Urothelium cell line (cell line): Measurements from ENCODE around the gene MYO1H.
"Not testable (repeated sequence)": the region's sequence is repeated elsewhere in the genome, so short reads cannot be mapped to it uniquely, and the experiment has no call there.

Experiments
- DNase-seq: peaks from one replicate; pipeline ENCODE4 v3.0.0; 2011; ENCODE audit warnings: low spot score, mixed read lengths
- FAIRE-seq: peaks from 2 replicates; lab custom pipeline; 2011; peaks lifted over from hg19 to GRCh38; lab: Jason Lieb, UNC

Gene MYO1H, protein sequence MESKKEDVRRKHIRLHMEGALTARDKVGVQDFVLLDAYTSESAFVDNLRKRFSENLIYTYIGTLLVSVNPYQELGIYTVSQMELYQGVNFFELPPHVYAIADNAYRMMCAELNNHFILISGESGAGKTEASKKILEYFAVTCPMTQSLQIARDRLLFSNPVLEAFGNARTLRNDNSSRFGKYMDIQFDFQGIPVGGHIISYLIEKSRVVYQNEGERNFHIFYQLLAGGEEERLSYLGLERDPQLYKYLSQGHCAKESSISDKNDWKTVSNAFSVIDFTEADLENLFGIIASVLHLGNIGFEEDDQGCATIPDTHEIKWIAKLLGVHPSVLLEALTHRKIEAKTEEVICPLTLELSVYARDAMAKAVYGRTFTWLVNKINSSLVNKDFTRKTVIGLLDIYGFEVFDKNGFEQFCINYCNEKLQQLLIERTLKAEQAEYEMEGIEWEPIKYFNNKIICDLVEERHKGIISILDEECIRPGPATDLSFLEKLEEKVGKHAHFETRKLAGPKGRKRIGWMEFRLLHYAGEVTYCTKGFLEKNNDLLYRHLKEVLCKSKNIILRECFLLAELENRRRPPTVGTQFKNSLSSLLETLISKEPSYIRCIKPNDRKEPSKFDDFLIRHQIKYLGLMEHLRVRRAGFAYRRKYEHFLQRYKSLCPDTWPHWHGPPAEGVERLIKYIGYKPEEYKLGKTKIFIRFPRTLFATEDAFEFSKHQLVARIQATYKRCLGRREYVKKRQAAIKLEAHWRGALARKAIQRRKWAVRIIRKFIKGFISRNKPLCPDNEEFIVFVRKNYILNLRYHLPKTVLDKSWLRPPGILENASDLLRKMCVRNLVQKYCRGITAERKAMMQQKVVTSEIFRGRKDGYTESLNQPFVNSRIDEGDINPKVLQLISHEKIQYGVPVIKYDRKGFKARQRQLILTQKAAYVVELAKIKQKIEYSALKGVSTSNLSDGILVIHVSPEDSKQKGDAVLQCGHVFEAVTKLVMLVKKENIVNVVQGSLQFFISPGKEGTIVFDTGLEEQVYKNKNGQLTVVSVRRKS

DNA sequence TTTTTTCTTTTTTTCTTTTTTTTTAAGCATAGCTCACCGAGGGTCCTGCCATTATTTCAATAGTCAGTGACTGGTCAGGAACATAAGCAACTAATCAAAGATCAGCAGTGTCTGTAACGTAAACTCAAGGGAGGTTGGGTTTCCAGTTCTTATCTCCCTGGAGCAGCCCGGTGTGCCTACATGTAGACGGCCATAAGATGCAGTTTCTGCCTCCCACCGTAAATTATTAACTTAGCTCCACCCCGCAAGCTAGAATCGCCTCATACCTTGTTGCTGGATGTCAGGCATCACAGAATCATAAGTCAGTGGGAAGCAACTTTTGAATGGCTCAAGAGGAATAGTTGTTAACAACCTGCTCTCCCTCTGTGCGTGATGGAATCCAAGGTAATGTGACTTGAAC, at the start of gene MYO1H:
Gene MYO1H, plus strand, starts transcription at position 312 of the 400 bp plus-strand sequence. Its CDS starts 61 bp downstream, at position 373.
- DNase-seq (no peak), FAIRE-seq (no peak)

DNA sequence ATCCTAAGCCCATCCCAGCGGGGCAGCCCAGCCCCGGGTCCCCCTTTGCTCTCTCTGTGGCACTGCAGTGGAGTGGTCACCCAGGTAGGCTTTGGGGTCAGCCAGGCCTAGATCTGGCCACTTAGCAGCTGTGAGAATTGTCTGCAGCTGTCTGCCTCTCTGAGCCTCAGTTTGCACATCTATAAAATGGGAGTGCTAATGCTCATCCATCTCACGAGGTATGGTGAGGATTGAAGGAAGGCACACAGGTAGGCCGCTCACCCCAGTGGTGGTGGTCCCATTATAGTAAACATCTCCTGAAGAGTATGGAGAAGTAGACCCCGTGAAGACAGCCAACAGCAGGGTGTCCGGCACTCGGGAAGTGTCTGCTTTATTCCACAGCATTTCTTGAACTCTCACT, 47.9 kb upstream of the MYO1H start:
- no peak for FAIRE-seq

DNA sequence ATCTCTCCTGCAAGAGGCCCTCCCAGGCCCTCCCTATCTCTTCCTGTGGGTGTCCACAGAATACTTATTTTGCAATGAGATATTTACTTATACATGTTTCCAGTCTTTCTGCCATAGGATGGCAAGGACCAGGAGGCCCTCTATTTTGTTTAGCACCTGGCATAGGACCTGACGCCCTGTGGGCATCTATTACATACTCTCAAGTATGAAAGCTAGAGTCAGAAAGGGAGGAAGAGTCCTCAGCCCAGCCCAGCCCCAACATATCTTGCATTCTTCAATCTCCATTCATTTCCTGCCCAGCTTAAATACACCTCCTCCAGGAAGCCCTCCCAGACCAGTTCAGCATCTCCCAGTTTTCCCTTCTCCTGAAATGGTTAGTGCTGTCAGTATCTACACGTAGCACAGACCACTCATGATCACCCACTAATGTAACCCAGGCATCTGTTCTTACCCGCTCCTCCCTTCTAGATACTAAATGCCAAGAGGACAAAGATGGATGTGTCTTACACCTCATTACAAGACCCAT, 46.0 kb upstream of the MYO1H start:
- FAIRE-seq: no peak

More for the DNA sequence above, 47.9 kb upstream of the MYO1H start:
- no peak for DNase-seq

DNA sequence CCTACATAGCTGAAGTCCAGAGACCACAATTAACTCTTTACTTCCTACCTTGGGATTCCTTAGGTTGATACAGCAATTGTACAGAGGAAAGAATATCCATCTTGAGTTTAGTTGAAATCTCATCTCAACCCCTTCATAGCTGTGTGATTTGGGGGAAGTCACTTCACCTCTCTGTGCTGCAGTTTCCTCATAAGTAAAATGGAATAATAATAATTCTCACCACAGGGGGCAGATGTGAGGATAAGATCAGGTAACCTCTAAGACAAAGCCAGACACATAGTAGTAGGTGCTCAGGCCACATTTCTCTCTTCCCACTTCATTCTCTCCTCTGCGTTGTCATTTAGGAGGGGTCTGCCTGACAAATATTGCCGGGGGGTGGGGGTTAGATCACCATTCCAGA, 45.3 kb upstream of the MYO1H start:
- no peak for FAIRE-seq
- DNase-seq: no peak

More for the DNA sequence above, 46.0 kb upstream of the MYO1H start:
- no peak for DNase-seq

DNA sequence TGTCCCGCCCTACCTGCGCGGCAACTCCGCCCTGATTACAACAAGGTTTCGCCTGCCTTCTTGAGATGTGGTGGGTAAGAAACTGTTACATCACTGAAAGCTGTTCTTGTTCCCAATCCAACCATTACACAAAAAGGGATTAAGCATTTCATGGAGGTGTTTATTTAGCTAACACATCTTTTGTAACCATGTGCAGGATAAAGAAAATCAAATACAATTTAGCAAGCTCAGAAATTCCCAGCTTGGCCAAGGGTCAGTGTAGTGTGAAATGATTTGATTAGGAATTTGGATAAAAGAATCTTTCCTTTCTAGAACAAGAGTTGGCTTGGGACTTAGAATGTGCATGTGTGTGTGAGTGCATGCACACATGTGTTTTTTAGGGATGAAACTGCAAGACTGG, 44.9 kb upstream of the MYO1H start:
- no peak for DNase-seq

DNA sequence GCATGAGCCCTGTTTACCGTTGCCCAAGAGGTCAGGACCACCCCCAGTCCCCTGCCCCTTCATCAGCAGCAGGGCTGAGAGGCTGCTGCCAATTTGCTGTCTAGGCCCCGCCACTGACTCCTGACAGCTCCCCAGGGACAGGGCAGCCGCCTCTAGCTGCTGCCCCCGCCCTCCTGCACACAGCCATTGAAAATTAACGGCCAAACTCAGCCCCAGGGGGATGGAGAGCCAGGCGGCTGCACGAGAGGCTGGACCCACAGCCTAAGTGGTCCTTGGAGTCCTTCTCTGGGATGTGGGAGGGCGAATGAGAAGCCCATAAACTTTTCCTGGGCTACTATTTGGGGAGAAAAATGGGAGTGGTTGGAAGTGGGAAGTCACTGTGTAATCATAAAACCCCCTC, 43.2 kb upstream of the MYO1H start:
- DNase-seq: no peak
- FAIRE-seq: no peak

More for the DNA sequence above, 44.9 kb upstream of the MYO1H start:
- FAIRE-seq: no peak

DNA sequence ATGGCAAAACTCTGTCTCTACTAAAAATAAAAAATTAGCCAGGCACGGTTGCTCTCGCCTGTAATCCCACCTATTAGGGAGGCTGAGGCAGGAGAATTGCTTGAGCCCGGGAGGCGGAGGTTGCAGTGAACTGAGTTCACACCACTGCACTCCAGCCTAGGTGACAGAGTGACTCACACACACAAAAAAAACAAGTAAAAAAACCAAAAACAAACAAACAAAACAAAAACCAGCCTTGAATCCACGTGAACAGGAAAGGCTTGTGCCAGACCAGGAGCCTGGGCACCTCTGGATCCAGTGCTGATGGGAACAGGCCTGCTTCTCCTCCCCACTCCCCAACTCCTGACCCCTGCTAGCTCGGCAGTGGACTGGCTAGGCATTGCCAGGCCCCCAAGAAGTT, 42.2 kb upstream of the MYO1H start:
- FAIRE-seq (no peak), DNase-seq (no peak)

DNA sequence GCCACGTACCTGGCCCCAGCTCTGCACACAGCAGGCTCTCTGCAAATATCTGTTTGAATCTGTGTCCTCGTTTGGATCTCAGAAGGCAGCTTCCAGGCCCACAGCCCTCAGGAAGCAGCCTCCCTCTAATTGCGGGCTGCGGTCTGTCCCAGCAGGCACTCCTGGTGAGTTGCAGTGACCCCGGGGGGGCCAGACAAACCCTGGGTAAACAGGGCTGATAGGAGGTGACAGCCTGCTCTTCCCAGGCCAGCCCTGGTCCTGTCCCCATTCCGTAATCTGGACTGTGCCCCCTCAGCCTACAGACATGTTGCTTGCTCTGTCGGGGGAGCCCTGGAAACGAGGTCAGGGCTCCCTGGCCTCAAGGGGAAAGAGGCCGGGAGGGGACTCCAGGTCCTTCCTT, 40.6 kb upstream of the MYO1H start:
- DNase-seq: no peak
- FAIRE-seq: no peak

DNA sequence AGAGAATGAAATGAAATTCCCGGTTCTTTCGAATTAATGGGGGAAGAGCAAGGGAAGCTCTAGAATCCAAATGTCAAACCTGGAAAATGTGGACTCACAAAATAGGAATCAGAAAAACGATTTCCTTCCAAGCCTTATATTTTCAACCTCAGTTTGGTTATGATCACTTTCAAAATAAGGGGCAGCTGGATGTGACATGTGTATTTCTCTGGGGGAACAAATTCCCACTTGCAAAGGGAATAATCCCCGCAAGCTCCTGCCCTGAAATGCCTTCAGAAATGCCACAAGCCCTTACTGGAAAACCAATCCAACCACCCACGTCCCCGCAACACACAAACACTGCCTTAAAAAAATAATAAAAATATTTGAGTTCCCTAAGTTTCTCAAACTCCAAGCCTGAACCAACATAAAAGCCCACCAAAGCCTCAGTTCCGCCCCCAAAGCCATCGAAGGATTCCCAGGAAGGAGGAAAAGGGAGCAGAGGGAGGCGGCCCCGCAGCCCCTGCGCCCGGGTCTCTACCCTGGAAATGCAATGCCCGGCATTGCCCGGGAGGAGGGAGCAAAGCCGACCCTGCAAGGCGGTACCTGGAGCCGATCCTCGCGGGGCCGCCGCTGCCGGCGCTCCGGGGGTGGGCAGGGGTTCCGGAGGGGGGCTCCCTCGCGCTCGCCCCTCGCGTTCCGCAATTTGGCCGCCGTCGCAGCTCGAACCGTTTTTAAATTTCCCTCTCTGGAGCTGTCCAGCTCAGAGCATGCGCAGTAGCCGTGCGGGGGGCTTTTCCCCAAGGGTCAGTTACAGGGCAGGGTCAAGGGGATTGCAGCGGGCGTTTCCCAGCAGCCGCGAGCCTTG, 38.9 kb upstream of the MYO1H start, which contains the start of gene FOXN4:
Gene FOXN4, minus strand, starts transcription at position 751 of the 847 bp plus-strand sequence. CDS start 963 bp downstream, outside the sequence.
- peak; percentile 24 for DNase-seq
- FAIRE-seq: no peak

DNA sequence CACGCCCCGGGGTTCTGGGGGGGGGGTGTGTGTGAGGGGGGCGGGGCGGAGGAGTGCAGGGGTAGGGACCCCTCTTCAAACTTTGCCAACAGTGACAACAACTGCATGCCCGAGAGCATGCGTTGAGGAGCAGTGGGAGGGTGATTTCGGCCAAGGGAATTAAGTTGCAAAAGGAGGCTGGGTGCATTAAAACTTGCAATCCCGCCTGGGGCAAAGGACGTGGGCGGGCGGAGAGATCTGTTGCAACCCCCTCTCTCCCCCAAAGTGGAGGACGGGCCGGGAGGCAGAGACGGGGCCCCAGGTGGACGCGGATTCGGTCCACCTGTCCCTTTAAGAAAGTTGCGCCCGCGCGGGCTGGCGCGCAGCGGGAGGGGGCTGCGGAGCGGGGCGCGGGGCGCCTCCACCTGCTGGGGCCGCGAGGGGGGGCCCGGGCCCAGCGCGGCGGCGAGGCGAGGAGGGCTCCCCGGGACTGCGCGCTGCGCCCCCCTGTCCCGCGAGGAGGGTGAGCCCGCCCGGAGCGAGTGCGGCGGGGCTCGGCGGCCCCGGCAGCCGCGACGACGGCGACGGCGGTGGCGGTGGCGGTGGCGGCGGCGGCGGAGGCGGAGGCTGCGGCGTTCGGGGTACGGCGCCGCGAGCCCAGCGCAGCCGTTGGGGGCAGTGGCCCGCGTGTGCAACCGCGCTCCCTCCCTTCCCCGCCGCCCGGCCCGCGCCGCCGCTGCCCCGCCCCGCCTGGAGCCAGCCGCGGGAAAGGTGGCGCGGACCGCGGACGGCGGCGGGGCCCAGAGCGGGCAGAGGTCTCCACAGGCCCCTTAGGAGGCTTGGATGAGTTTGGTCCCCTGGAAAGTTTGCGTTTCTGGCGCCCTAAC, 38.1 kb upstream of the MYO1H start:
- FAIRE-seq: no peak
- DNase-seq: no peak

DNA sequence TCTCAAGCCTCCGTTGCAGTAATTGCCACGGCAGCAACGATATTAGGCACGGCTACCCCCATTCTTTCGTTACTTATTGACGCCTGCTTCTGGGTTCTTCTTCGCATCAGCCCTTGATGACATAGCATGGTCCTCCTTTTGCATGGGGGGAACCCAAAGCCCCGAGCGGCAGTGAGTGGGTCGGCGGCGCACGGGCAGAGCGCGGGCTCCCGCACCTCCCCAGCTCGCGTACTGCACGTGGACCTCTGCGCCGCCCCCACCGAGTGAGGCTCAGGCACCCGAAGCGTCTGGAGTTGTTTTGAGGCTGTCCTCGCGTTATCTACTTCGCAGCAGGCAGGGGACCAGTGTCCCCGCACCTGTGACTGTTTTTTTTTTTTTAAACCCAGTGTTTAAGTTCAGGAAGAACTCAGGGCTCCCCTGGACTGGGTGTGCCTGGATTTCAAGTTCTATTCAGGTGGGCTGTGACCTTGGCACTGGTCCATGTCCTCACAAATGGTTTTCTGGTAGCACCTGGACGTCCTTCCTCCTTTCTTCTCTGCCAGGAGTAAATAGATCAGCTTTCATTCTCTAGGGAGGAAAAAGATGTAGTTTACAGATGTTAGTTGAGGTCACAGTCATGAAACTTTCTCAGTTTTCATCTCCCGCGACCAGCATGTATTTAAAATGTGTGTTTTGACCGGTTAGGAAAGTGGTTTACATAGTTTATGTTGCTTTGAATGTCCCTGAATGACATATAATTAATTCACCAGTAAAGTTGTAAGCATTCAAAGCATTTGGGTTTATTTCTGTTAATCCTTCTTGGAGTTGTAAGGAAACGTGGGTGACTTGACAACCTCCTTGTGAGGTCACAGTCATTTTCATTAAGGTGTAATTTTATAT, 37.2 kb upstream of the MYO1H start:
- no peak for FAIRE-seq

DNA sequence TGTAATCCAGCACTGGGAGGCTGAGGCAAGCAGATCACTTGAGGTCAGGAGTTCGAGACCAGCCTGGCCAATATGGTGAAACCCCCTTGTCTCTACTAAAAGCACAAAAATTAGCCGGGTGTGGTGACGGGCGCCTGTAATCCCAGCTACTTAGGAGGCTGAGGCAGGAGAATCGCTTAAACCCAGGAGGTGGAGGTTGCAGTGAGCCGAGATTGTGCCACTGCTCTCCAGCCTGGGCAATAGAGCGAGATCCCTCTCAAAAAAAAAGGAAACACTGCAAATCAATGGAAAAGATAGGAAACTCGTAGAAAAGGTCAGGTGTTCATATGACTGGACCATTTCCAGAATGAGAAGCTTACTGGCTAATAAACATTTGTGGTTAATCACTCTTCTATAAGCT, 26.4 kb upstream of the MYO1H start:
- DNase-seq, FAIRE-seq: not testable (repeated sequence)

More for the DNA sequence above, 37.2 kb upstream of the MYO1H start:
- no peak for DNase-seq

DNA sequence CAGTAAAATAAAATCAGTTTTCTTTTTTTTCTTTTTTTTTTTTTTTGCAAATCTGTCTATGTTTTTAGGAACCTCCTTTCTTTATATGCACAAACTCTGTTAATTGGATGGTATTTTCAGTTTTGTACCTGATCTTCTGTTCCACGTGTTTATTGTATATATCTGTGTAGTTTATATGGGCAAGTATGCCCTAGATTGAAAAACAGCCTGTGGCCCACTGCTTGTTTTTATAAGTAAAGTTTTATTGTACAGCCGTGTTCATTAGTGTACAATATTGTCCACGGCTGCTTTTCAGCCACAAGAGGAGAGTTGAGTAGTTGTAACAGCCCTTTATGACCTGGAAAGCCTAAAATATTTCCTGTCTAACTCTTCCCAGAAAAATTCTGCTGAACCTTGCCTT, 18.7 kb upstream of the MYO1H start:
- FAIRE-seq: no peak
- no peak for DNase-seq

DNA sequence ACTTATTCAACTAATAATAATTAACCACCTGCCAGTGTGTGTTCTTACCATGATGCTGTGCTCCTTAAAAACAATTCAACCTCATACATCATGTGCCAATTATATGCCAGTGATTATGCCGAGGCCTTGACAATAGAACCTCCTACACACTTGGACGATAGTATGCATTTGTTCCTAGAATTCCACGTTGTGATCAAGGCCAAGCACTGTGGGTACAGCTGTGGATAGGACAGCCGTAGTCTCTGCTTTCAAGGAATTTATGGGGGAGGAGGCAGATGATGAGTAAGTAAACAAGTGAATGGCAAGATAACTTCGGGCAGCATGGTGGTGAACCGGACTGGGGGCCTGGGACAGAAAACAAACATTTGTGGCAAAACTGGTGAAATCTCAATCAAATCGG, 18.0 kb upstream of the MYO1H start:
- no peak for DNase-seq
- no peak for FAIRE-seq

DNA sequence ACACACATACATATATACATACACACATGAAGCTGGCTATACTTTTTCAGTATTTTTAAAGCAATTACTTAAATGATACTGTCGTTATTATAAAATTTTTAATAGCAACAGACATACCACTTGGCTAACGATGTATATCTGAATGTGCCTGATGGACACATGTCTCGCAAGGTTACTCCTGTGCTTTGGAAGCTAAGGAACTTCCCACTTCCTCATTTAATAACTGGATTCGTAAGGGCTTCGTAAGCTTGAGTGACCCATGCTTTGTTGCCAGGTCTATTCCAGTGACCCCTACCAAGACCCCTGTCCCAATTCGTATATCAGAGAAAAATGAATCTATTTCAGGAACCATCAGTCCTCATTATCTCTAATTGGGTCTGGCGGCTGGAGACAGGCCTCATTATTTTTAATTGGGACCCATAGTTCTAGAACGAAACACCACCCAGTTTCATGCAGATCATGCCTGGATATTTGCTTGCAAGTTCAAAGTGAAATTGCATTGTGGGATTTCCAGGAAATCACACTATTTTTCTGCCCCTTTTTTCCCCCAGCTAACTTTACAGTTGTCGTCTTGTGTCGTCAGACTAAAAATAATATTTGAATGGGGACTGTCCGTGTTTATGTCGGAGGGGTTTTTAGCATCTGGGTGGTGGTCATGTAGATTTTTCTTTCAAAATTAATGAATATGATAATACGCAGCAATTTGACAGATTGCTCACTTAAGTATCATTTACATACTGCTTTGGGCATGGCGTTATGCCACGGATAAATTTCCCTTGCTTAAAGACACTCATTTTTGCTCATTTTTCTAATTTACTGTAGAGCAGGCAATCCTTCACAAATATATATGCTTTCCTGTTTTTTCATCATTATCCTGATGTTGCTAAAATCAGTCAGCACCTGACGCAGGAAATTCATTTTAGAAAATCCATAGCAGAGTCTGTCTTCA, 17.1 kb upstream of the MYO1H start:
- DNase-seq (no peak), FAIRE-seq (no peak)

DNA sequence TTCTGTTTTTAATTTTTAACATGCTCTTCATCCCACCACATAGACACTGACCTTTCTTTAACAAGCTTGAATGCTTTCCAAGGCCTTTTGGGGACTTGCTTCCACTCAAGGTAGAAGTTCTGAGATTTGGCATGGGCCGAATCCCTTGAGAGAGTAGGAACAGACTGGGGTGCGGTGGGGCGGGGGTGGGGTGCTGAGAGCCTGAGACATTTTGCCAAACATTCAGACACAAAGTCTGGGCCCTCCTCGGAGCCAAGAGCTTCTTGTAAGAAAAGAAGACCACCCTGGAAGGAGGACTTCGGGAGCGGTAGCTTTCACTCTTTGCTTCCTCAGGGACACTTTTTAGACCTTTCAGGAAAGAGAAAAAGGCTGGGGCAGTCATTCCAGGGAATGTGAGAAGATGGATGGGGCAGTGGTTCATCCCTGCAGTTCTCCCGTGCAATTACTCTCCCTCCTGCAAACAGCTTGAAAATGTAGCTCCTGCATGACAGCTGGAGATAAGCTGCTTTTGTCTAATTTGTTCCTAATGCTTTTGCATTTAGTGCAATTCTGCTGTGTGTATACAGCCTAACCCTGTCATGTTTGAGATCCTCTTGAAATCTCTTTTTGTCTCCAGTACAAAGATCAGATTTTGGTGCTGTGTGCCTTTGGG, 16.3 kb upstream of the MYO1H start:
- no peak for FAIRE-seq
- DNase-seq: no peak

DNA sequence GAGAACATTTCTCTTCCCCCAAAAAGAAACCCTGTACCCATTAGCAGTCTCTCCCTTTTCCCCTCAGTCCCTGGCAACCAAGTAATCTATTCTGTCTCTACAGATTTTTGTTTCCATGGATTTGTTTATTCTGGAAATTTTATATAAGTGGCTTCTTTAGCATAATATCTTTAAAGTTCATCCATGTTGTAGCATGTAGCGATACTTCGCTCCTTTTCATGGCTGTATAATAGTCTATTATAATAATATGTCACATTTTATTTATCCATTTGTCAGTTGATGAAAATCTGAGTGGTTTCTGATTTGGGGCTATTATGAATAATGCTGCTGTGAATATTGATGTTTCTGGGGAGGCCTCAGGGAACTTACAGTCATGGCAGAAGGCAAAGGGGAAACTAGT, 12.8 kb upstream of the MYO1H start:
- DNase-seq (no peak), FAIRE-seq (no peak)
